NCI-H1930 (cell line): ENCODE data around the gene CDT1.
"Not testable (repeated sequence)": the region's sequence is repeated elsewhere in the genome, so short reads cannot be mapped to it uniquely, and the experiment has no call there.

Source experiments
- DNase-seq, 2 experiments: peaks; one replicate each; lab custom pipeline; 2025; lab: John Stamatoyannopoulos, UW

CDT1 gene

DNA sequence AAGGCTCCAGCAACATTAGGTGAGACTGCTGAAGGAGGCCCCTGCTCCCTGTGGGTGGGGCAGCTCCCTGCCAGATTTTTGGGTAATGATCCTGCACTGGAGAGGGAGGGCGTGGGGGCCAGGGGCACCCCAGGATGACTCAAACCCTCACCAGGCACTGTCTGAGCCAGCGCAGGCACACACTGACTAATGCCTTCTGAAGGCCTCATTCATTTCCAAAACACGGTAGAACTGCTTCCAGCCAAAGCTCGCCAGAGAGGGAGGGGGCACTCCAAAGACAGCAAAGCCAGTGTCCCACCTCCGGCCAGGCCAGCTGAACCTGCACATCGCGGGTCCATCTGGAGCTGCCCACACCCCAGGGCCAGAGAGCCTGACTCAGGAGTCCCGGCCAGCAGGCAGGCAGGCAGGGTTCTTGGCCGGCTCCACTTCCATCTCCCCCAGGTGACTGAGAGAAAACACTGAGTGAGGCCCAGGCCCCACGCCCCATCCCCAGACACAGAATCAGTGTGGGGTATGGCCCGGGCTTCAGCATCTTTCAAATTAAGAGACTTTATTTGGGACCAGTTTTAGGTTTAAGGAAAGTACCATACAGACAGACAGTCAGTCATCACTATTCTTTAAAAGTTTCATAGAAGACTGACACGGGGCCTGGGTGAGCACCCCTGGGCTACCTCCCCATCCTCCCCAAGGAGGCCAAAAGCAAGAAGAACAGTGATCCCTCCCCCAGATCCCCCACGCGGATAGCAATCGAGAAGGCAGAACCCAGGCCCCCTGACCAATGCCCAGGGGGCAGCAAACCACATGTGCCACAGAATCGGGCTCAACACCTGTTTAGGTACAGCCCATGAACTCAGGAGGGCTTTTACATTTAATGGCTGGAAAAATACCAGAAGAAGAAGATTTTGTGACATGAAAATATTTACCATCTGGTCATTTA is 20.9 kb upstream of the CDT1 start:
- DNase-seq = no peak

DNA sequence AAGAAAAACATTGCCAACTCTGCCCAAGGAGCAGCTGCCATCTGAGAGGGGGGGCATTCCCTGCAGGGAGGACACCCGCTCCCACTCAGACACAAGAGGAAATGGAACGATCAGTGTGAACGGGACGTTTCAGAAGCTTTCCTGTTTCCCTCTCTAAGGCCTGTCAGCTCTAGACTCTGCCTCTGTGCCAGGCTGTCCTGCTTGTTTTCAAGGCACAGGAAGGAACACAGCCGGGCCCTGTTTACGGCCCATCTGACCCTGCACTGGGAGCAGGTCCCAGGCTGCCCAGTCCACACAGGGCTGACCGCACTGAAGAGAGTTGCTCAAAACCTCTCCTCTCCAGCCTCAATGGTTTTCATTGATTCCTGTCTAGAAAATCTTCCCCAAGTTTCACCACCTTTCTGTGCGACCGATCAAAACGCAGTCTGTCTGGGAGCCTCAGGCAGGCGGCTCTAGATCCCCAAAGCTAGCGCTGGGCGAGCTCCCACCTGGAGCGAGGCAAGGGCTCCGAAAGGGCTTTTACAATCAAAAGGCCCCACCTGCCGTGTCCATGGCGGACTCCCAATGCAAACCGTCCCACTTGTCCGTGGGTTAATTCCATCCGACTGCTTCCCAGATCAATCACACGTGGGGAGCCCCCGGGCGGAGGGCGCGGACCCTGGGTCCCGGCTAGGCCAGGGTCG is 20.1 kb upstream of the CDT1 start:
- DNase-seq = no peak

DNA sequence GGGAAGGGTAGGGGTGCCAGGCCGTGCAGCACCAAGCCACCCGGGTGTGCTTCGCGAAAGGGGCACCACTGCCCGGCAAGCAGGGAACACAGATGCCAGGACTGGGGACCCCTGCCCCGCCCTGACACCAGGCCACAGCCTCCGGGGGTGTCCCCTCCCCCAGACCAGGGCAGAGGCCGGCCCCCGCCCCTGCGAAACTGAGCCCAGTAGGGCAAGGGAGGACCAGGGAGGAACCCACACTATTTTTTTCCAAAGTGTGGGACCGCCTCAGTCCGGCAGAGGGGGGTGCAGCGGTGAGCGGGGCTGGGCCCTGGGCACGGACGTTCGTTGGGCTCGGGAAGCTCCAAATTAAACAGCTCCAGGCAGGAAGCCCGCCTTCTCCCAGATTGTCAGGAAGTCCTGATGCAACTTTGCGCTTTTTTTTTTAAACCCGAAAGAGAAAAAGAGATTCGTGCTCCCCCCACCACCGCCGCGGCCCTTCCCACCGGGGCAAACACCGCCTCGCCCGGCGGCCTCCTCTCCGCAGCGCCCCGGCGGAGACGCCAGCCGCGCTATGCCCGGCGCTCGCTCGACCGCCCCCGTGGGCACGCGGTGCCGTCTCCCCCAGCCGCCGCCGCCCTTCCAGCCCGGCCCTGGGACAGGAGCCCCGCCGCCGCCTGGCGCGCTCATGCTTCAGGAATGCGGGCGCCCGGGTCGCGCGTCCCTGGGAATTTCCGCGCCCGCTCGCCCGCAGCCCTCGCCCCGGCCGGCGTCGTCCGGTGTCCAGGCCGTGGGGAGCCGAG is 19.3 kb upstream of the CDT1 start:
- no peak for DNase-seq

DNA sequence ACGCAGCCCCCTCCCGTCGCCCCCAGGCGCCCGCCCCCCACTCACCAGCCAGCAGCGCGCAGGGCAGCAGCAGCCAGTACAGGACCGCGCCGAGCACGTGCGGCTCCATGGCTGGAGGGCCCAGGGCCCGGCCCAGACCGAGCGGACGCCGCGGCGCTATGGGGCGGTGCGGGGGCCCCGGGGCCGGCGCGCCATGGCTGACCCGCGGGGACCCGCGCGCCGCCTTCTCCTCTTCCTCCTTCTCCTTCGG is 18.8 kb upstream of the CDT1 start:
- no peak for DNase-seq

DNA sequence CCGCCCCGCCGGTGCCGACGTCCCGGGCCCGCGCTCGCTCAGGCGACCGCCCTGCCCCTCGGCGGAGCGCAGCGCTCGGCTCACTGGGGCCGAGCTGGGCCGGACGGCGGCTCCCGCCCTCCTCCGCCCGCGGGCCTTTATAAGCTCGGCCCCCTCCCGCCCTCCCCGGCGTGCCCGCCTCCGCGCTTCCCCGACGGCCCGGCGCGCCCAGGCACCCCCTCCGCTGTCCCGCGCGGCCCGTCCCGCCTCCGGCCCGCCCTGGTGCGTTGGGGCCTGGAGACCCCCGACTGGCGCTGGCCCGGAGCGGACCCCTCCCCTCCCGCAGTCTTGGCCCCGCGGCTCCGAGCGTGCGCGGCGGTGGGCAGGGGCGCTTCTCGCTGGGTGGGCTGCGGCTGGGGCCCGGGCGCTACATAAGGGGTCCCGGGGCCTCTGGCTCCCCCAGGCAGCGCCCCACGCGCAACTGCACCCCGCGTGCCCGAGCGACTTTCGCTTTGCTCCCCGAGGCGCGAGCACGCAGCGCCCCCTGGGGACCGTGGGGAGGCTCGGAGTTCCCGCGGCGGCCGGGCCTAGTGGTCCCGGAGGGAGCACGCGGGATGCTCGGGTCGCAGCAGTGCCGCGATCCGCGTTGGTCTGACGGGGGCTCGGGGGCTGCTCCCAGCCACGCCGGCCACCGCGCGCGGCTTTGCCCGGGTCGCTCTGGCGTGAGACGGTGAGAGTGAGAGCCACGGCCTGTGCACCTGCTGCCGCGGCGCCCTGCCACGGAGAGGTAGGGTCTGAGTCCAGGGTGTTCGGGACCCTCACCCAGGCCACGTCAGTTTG is 18.3 kb upstream of the CDT1 start, which contains the start of gene PIEZO1:
PIEZO1 (minus strand) TSS at position 115 of the 819 bp plus-strand sequence. CDS start 256 bp downstream, outside the sequence.
- peak in 1 of 2 experiments; percentile 5 for DNase-seq

DNA sequence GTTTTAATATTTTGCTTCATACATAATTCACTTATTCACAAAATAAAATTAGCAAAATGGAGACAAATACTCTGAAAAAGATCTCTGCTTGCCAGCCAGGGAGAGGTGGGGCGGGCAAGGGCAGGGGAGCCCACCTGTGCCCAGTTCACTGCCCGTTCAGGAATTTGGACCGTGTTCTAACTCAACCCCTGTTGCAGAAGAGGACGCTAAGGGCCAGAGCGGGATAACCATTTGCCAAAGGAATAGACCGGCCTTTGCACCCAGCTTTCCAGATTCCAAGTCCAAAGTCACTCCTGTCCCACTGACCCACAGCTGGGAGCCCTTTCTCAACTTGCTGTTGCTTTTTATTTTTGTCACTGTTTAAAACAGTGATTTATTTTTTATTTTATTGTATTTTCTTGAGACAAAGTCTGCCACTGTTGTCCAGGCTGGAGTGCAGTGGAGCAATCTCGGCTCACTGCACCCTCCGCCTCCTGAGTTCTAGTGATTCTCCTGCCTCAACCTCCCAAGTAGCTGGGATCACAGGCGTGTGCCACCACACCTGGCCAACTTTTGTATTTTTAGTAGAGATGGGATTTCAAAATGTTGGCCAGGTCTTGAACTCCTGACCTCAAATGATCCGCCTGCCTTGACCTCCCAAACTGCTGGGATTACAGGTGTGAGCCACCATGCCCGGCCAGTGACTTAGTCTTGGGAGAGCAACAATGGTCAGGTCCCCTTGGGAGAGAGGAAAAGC is 15.8 kb upstream of the CDT1 start:
- no peak for DNase-seq

DNA sequence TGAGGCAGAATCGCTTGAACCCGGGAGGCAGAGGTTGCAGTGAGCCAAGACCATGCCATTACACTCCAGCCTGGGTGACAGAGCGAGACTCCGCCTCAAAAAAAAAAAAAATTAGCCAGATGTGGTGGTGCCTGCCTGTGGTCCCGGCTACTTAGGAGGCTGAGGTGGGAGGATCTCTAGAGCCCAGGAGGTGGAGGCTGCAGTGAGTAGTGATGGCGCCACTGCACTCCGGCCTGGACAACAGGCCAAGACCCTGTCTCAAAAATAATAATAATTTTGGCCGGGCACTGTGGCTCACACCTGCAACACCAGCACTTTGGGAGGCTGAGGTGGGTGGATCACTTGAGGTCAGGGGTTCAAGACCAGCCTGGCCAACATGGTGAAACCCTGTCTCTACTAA is 14.8 kb upstream of the CDT1 start:
- DNase-seq = not testable (repeated sequence)

DNA sequence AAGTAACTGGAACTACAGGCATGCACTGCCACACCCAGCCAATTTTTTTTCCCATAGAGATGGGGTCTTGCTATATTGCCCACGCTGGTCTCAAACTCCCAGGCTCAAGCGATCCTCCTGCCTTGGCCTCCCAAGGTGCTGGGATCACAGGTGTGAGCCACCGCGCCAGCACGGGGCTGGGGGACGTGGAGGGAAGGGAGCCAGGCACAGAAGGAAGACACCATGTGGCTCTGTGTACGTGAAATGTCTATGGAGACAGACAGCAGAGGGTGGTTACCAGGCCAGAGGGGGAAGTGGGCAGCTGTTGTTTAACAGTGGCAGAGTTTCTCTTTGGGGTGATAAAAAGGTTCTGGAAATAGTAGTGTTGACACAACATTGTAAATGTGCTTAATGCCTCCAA is 14.0 kb upstream of the CDT1 start:
- DNase-seq = no peak

DNA sequence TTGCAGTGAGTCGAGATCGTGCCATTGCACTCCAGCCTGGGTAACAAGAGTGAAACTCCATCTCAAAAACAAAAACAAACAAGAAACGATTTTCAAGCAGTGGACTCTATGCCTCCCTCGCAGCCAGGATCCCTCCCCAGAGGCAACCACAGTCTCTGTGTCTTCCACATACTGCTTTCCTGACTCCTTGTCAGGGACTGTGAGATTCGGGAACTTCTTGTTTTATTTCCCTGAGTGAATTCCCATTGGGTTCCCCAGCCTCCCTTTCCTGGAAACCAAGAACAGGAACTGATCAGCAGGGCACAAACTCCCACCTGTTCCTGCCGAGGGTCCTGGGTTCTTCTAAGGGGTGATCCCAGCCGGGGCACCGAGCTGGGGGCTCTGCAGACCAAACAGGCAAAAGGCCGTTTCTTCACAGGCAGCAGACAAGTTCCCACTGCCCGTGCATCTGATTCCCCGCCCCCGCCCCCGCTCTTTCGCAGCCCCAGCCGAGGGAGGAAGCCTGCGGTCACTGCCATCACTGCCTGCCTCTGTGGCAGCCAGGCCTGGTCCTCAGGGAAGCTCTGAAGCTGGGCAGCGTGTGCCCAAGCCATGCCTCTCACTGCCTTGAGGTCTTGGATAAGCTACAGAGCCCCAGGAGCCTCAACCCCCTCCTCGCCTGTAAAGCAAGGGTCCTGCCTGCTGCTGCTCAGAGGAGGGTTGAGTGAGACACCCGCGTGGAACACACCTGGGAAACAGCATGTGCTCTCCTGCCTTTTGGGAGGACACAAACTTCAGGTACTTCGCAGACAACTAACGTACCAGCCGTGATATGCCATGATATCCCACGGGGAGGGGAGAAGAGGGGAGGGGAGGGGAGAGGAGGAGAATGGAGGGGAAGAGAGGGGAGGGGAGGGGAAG is 13.0 kb upstream of the CDT1 start:
- DNase-seq = no peak

DNA sequence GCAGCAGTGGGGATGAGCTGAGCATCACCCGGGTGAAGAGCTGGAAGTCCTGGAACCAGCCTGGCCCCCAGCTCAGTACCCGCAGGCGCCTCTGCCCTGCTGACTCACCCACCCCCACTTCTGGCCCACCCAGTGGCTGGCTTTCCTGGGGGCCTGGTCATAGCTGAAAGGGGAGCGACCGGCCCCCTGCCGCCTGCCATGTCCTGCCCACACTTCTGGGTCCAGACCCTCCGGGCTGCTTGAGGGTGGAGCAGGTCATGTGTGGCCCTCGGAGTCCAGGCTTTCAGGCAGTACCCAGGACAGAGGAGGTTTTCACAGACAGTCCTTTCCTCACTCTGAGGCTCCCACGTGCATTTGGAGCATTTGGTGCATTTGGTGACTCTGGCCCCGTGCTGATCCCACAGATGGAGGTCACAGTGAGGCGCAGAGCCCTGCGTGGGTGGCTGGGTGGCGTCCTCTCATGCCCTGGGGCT is 11.5 kb upstream of the CDT1 start:
- DNase-seq = no peak

DNA sequence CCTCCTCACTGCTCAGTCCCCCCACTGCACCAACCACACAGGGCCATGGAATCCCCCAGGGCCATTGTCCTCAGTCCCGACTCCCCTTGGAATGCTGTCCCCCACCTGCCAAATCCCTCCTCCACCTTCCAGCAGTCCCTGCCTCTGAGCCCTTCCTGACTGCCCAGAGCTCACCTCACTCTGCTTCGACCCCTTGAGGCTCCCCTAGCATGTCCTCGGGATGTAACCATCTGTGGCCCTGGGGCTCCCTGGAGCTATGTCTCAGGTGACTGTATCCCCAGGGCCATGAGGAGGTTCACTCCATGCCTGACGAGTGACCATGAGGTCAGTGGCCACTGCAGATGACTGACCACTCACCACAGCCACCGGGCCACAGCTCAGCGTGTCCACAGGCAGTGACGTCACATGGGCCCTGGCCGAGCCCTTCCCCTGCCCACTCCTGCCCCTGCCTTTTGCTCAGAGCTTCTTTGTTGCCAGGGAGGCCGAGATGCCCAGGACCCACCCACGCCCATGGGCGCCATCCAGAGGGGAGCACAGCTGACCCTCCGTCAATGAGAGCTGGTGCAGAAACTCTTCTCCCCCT is 10.8 kb upstream of the CDT1 start:
- DNase-seq = no peak

DNA sequence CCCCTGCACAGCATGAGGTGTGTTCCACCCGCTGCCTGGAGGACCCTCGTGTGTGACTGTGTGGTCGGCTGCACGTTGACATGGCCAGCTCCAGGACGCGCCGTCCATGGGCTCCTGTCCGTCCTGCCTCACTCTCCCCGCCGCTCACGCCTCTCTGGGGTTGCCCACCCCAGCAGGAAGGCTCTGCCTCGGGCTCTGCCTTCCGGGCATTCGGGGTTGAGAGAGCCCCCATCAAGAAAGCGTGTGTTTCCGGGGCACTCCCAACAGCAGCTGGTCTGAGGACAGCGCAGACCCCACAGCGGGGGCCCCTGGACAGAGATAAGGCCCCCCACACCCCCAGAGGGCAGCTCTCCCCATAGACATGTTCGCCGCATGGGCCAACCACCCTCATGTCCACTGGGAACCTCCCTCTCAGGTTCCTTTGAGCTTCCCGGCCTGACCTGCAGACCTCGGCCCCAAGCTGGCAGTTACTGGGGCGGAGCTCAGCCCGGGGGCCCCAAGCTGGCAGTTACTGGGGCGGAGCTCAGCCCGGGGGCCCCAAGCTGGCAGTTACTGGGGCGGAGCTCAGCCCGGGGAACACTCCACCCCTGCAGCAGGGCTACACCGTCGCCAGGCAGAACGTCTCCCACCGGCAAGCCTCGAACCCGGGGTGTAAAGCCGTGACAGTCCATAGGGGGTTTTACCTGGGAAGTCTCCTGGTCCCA is 10.2 kb upstream of the CDT1 start:
- no peak for DNase-seq

DNA sequence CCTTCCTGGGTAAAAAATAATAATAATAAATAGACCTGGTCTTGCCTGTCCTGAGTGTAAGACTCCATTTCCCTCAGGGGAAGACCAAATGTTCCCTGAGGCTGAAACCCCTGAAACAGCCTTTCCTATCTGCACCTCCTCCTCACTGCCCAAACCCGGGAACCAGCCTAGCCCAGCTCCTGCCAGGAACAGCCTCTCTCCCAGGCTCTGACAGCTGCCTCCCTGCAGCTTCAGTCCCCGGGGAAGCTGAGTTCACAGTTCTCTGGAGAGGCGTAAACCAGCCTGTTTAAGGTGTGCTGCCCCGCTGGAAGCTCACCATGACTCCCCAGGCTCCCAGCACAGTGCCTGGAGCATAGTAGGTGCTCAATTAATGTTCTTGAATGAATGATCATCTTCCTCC is 7.3 kb upstream of the CDT1 start:
- no peak for DNase-seq

DNA sequence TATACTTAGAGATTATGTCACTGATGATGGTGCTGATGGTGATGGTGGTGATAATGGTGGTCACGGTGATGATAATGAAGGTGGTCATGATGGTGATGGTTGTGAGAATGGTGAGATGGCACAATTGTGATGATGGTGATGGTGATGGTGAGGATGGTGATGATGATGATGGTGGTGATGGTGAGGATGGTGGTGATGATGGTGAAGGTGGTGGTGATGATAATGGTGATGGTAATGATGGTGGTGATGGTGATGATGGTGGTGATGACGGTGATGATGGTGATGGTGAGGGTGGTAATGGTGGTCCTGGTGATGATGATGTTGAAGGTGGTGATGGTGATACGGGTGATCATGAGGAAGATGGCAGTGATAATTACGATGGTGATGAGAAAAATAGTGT is 5.5 kb upstream of the CDT1 start:
- no peak for DNase-seq

DNA sequence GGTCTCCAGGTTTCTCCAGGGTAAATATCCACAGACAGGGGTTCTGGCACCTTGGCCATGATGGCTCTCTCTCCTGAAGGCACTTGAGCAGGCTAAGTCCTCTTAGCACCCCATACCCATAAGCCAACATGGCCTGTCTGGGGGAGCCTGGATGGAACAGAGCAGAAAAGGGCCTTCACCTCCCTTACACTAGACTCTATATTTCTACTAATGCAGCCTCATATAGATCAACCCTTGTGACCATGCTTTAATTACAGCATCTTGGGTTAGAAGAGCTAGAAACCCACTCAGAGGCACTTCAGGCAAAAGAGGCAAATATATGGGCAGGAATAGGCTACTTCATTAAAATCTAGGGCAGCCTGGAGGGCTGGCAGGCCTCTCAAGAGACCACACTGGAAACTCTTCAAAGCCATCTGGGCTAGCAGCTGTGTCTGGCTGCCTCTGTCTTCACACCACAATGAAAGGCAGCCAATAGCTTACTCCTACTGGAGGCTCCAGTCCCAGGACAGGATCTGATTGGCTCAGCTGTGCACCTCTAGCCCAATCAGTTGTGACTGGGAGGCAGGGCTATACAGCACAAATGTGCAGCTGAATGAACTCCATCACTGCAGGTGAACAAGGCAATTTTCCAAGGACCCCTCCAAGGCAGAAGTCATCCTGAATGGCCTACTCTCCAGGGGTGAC is 4.7 kb upstream of the CDT1 start:
- no peak for DNase-seq

DNA sequence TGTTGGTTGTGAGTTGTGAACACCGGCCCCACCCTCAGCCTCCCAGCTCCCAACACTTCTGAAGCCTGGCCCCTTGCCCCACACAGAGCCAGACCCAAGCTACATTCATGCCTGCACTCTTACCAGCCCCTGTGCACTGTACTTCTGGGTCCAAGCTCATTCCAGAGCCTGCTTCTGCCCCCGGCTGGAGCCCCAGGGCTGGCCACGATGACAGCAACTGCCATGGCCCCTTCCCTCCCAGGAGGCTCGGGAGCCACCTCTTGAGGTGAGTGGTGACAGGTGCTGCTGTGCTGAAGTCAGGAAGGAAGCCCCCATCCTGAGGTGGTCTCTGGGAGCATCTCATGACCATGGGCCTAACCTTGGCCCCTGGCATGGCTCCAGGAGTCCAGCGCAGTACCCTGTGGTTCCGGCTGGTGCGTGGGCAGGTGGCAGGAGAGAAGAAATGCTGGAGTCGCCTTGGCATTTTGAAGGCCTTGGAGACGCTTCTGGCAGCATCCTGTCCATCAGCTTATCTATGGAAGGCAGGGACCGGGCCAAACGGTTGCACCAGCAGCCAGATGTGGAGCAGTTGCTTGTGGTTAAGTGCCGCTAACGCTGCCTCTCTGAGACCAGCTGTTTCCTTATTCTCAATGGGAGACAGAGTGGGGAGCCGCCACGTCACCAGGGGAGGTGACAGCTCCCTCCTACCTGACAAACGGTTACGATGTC is 3.9 kb upstream of the CDT1 start:
- no peak for DNase-seq

DNA sequence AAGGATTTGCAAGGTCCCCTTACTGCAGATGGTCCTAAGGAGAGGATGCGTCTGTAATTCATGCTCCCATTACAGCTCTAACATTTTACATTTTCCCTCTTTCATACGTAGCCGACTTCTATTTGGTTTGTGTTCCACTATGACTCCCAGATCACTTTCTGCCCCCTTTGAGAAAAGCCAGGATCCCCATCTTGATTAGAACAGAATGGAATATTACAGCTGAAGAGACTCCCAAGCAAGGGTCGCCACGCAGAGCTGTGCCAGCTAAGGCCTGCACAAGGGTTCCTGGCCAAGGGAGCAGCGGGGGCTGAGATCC is 3.4 kb upstream of the CDT1 start:
- DNase-seq = no peak

DNA sequence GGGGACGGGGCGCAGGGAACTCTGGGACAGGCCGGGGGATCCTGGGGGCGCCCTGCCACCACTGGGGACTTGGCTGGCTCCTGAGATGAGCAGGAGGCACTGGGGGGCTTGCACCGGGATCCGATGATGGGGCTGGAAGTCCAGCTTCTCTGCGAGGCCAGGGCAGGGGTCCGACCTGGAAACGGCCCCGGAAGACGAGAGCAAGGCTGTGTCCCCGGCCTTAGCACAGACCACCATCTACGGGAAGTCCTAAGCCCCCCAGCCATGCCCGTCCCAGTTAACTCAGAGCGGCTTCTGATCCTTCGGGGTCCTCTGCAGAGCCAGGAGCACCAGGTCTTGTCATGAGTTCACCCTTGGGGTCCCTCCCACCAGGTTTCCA is 573 bp downstream of the CDT1 start:
- DNase-seq = no peak
